Measurements from ENCODE around the gene ATP5F1E.
A peak's percentile ranks its signal among the peaks of the same experiment; 100 is the strongest.
"Not testable (repeated sequence)": the region's sequence is repeated elsewhere in the genome, so short reads cannot be mapped to it uniquely, and the experiment has no call there.

ATP5F1E gene

DNA sequence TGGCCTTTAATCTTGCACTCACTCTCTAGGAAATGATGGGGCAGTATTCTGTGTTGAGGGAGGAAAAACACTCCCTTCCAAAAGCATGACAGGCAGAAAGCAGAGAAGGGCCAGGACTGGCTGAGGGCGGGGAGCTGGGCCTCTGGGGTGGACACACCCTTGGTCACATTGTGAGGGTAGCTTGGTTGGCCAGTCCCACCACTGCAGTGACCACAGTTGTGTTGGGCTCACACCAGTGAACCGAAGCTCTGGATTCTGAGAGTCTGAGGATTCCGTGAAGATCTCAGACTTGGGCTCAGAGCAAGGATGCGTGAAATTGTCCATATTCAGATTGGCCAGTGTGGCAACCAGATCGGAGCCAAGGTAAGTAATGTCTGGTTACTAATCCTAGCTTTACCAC, 12.9 kb downstream of the ATP5F1E start, which contains the start of gene TUBB1:
TUBB1 (plus strand) TSS at position 213 of the 400 bp plus-strand sequence; CDS start at position 307, 94 bp downstream.
- no peak for DNase-seq (ENCODE audit: low read depth in 3 of 3)

DNA sequence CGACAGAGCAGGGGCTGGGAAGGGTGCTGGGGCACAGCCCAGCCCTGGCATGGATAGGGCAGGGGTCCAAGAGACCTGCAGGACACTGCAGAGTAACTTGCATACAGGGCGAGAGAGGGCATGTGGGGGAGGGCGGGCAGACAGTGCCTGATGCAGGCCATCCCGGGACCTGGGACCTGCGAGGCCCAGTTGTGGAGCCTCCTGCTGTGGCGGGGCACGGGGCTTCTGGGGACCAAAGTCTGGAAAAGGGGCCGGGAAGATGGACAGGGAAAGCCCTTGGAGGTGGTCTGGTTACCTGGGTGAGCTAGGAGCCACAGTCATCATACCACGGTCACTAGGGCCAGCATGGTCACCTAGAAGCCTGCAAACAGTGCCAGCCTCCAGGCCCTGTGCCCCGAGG, 13.3 kb downstream of the ATP5F1E start:
- DNase-seq (ENCODE audit: low read depth in 3 of 3): no peak

DNA sequence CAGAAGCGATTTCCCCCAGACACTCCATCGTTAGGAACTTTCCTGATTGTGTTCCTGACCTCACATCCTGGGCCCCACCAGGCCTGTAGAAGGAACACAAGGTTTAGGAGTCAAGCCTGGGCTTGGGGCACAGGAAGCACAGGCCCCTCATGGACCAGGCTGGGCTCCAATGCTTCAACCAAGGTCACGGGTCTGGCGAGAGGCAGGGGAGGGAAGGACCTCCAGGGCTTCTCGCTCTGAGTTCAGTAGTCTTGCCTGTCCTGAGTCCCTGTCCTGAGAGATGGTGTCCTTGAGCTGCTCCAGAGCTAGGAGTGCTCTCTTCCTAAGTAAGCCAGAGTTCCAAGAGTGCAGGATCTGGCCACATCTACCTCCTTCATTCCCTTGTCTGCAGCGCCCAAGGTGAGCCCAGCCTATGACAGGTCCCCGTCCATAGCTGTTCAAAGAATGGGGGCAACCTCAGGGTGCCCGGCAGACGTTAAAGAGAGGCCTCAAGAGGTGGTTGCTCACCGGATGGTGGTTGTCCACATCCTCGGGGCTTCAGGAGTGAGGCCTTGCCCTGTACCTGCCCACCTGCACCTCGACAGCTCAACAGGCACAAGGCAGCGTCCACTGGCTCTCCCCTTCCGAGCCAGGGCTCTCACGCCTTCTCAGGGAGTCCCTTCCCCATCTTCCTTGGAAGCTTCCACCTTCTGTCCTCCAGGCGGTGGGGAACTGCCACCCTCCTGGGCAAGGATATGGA, 14.5 kb downstream of the ATP5F1E start:
- DNase-seq (ENCODE audit: low read depth in 3 of 3): no peak

DNA sequence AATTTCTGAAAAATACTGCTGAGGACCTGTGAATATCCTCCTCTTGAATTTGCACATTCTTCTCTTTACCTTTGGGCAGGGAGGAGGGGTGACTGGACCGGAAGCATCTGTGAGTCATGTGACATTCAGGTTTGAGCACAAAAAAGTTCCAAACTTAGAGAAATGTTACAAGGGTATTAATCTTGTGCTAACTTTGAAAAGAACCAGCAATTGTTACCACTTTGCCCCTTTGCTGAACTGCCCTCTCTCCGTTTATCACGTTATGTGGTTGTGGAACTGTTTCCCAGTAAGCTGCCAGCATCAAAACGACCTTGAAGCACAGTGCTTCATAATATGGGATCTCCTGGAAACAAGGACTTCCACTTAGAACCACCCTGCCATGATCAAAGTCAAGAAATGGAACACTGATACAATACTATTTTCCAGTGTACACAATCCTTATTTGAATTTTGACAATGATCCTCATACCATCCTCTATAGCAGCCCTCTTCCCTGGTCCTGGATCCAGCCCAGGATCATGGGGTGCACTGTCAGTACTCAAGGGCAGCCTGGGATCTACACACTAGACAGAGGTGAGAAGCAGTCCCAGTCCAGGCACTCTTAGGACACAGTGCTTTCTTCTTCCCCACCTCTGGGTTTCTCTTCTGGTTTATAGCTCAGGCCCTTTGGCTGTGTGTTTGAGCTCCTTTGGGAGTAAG, 15.2 kb downstream of the ATP5F1E start:
- no peak for DNase-seq (ENCODE audit: low read depth in 3 of 3)

DNA sequence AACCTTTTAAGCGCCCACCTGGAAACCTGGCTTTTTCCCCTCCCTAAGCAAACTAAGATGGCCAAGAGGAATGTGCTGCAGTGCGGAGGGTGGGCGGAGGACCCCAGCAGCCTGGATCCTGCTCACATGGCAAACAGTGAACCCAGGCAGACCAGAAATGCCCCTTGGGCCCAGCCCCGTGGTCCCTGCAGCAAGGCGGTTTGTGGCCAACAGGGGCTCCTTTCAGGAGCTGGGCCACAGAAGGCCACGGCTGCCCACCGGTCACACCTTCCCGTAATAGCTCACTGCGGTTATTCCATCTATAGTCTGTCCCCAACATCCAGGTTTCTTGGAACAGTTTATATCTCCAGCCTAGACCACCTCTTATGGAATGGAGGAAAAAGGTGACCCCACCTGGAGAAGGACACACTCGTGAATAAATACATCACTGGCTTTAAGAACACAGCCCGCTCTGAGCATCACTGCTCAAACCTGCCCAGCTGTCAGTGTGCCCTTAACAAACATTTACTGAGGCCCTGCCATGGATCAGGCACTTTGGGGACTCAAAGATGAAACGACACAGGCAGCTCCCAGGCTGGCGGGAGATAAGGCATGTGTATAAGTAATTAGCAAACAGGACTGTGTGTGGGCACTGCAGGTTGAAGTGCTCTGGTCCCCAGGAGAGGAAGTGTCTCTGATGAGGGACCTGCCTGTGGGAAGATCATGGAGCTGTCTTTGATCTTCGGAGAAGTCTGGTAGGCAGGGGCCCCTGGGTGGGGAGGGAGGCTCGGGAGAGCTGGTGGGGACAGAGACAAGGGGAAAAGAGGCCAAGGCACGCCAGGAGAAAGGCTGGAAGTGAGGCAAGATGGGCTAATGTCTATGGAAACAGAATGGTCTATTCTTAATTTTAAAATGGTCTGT, 16.1 kb downstream of the ATP5F1E start:
- no peak for DNase-seq (ENCODE audit: low read depth in 3 of 3)

DNA sequence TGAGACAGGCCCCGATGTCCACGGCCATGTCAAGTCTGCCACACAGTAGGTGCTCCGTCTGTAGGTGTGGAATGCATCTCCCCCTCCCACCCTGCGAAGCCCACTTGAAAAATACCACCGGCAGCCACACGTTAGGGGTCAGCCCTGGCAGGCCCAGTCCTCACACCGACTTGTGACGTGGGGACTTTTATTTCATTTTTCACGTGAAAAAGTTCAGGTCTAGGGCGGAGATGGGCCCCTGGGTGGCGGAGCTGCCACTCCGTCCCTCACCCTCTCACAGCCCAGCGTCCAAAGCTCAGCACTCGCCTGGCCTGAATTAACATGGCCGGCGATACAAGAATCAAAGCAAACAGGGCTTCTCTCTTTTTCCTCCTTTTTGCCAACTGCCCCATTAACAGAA, 16.7 kb downstream of the ATP5F1E start:
- no peak for DNase-seq (ENCODE audit: low read depth in 3 of 3)

DNA sequence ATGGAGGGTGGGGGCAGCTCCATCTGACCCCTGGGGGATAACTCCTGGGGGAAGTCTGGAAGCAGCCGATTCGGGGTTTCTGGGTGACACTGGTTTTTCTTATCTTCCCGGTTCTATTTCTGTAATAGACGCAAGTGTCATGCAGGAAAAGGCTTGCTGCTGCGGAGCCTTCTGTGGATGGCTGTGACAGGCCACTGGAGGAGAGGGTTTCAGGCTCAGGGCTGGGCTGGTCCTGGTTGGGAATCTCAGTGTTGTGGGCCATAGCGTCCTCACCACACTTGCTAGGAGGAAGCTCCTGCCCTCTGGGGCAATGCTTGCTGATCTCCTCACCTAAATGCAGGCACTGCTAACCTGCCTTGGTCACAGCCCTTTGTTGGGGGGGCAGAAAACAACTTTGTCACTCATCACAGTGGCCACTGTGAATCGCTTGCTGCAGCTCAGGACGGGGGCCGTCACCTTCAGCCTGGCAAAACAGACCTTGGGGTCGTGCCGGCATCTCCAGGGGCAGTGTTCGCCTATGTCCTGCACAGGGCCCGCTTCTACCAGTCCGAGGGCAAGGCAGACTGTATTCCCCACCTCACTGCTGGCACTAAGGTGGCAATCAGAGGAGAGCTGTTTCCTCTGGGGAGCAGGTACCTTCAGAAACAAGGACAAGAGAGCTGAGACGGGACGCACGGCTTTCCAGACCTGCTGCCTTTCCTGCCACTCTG, 17.3 kb downstream of the ATP5F1E start:
- DNase-seq (ENCODE audit: low read depth in 3 of 3): no peak

DNA sequence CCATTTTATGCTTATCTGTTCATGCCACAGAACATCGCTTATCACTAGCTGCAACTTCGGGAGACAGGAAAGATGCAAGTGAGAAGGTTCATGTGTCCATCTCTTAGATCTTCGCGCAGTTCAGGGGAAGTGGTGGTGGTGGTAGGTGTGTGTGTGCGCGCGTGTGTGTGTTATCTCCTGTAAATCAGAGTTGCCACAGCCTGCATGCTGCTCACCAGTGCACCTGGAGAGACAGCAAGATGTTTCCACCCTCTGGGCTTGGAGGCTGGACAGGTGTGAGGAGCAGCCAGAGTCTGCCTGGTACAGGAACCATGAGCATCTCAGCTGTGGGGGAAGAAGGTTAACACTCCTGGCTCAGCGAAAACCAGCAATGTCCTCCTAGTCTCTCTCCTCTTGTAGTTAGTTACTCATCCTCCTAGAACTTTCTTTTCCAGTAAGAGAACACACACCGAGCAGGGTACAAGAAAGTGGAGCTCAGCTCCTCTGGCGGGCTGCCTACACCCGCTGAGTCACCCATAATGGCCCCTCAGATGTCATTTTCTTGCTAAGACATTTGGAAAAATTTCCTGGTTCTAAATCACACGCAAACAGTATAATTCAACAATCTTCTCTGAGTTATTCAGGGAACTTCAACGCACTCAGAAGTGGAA, 18.1 kb downstream of the ATP5F1E start:
- DNase-seq (ENCODE audit: low read depth in 3 of 3): no peak

DNA sequence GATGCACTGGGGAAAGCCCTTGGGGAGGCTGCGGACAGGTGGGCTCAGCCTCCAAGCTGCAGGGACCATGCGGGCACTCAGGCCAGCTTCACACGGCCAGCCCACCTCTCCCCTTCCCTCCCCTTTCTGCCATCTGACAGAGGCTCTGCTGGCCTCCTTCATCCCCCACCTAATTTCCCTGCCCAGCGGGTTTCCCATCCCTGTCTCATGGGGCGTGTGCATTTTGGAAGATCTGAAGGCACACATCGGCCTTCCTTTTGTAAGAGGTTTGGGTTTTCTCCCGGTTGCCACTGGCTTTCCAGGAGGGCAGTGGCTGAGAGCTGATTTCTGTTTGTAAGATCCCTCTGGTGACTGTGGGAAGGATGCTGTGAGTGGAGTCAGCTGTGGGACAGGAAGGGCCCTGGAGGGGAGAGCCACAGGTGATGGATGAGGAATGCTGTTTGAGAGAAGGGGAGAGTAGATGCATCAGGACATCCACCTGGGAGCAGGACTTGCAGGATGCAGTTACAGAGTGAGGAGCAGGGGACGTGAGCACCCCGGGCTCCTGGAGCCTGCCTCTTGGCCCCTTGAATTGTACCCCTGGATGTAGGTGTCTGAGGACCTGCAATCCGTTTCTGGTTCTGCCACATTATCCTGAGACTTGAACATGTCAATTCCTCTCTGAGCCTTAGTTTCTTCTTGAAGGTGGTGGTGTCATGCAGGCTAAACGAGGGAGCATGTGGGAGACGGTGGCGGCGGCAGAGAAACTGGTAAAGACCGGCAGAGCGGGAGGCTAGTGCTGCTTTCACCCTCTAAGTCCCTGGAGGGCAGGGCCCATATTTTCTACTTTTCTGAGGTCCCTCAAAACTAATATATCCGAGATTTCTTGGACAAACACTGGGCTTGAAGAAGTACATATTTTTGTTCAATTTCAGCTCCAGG, 18.8 kb downstream of the ATP5F1E start:
- no peak for DNase-seq (ENCODE audit: low read depth in 3 of 3)

DNA sequence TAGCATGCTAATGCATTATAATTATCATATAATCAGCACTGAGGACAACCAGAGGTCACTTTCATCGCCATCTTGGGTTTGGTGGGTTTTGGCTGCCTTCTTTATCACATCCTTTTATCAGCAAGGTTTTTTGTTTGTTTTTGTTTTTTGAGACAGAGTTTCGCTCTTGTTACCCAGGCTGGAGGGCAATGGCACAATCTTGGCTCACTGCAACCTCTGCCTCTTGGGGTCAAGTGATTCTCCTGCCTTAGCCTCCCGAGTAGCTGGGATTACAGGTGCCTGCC, 20.3 kb downstream of the ATP5F1E start:
- DNase-seq (ENCODE audit: low read depth in 3 of 3): not testable (repeated sequence)

DNA sequence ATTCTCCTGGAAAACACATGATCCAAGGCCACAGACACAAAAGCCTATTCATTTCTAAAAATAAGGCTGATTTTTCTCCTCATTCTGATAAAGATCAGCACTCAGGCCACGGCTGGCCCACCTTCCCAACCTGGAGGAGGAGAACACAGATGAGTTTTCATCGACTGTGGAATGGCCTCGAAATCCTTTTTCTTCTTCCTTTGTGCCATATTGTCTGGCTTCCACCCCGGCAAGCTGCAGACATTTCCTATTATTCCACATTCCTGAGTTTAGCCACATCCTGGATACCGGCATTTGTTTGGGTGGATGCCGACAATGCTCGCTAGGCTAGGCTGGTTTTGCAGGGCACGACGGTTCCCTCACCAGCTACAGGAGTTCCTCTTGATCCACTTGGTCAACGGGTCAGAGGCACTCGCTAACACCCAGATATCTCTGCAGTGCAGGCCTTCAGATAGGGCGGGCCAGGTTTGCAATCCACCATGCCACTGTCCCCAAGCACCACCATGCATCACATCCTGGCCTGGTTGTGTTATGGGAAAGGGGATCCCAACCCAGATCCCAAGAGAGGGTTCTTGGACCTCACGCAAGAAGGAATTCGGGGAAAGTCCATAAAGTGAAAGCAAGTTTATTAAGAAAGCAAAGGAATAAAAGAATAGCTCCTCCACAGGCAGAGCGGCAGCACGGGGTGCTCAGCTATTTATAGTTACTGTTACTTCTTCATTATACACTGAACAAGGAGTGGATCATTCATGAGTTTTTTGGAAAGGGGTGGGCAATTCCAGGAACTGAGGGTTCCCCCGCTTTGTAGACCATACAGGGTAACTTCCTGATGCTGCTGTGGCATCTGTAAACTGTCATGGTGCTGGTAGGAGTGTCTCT, 20.9 kb downstream of the ATP5F1E start:
- DNase-seq (ENCODE audit: low read depth in 3 of 3): no peak

DNA sequence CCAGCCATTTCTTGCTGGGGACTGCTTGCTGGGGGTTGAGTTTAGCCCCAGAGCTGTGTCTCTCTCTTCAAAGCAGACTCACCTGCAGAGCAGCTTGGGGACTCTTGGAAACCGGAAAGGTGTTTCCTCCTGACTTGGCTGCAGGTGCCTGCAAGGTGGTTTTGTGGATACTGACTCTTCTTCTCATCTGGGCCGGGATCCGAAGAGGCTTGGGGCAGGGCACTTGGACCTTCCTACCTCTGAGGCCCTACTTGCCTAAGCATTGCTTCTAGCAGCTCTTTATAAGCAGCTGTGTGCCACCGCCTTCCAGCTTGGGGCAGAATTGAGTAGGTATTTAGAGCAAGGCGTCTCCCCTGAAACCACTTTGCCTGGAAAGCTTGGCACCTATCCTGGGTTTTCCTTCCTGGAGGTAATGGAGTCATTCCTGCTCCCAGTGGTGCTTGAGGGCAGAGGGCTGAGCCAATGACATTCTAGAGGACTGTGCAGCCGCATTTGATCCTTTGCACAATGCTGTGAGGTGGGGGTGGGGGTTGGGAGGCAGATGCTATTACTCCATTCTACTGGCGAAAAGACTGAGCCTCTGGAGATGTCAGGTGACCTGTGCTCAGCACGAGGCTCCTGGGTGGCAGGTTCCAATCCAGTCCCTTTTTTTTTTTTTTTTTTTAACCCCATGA, 21.7 kb downstream of the ATP5F1E start:
- DNase-seq (ENCODE audit: low read depth in 3 of 3): no peak

DNA sequence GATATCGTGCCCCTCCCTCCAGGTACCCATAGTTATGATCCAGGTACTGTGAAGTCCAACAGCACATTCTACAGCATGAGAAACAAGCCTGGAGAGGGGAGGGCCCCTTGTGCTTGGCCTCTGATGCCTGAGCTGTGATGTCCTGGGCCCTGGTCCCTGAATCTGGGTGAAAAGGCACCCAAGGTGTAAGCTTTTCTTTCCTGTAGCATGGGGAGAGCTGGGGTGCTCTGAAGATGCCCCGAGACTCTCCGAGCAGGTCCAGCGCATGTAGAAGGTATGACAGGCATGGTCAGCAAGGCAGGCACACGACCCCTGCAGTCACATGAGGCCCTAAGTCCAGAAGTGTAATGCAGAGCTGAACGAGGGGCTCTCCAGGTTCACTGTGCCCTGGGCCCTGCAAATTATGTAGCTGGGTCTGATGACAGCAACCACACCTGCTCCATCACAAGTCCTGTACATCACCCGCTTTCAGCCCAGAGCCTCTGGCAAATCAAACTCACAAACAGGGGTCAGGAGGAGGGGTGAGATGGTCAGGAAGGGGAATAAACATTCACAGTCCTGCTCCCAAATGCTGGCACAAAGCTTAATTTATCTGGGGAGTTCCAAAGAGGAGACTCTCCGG, 23.3 kb downstream of the ATP5F1E start:
- DNase-seq (ENCODE audit: low read depth in 3 of 3): no peak

DNA sequence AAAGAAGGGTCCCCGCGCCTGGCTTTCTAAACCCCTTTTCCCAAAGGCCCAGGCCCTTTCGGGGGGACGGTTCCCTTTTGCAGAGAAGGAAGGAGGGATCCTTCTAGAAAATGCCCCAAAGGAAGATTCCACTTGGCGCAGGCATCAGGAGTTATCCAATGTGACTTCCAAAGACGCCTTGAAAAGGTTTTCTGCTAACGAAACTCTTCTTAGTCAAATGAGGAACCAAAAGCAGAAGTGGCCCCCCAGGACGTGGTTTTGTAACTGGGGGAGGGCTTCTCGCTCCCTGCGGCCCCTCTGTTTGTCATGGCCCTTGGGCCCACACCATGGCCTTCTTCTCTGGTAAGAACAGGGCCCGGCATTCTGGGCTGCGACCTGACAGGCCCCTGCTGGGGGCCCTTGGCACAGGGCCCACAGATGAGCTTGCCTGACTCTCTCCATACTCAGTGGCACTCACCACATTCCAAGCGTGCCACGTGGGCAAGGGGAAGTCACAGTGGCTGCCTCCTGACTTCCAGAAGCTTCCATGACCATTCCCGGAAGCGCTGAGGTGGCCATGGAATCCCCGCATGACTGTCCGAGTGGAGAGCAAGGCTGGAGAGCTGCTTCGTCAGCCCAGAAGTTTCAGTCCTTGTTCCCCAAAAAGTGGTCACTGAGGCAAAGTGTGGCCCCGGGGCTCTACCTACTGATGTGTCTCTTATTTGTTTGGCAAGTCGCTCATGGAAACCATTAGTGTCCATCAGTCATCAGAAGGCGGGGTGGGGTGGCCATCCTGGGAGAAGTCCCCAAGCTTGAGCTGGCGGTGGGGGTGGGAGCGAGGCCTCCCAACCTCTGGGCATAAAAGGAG, 24.2 kb downstream of the ATP5F1E start:
- no peak for DNase-seq (ENCODE audit: low read depth in 3 of 3)

DNA sequence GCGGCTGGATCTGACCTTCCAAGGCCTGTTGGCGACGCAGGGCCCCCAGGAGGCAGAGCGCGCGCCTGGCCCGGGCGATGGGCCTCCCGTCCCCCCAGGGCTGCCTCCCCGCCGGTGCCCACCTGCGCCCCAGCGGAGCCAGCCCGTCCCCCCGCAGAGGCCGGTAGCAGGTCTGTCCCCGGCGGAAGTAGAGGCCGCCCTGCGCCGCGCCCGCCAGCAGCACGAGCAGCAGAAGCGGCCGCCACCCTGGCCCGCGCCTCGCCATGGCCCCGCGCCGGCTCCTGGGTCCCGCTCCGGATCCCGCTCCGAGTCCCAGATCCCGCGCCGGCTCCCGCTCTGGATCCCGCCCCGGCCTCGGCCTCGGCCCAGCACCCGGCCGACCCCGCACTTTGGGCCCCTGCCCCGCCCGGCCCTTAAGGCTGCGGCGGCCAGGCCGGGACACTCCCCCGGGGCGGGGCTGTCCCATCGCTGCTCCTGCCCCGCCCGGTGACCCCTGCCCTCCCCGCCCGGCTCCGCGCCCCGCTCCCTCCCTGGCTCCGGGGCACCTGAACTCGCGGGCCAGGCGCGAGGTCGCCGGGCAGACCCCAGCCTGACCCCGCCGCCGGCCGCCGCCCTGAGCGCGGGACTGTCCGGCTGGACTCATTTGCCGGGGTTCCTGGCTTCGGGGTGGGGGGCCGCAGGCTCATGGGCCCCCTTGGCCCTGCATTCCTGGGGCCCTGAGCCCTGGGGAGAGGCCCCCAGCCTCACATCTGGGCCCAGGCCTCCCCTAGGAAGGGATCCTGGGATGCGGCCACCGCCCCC, 25.1 kb downstream of the ATP5F1E start, which contains the start of gene CTSZ:
CTSZ (minus strand) TSS at position 391 of the 801 bp plus-strand sequence; CDS start at position 265, 126 bp downstream.
- peak in 1 of 3 donors; percentile 52 for DNase-seq (ENCODE audit: low read depth in 3 of 3)

DNA sequence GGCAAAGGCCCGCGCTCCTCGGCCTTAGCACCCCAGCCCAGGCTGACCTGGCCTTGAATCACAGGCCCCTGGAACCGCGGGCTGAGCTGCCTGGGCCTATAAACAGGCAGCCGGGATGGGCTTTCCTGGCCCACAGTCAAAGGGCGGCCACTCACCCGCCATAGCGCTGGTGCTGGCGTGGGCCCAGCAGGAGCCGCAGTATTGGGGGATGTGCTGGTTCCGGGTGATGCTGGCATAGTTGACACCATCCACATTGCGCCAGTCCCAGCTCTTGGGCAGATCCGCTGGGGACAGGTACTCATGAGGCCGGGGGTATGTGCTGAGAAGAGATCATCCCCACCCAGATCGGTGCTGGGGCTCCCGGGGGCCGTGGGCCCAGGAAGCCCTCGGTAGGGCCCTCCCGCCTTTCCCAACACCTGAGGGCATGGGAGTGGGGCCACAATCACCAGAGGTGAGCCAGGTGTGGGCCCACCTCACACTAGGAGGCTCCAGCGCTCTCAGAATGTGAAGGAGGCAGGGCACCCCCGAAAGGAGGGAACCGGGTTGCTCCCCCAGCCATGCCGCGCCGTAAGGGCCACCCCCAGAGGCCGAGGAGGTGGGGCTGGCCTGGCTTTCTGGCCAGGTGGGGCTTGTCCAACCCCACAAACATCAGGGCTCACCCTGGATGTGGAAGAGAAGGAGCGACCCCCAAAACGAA, 25.8 kb downstream of the ATP5F1E start:
- no peak for DNase-seq (ENCODE audit: low read depth in 3 of 3)

Measured in stimulated activated CD4-positive, alpha-beta T cell treated with anti-CD3 and anti-CD28 coated beads, TNF-alpha, amount 100 ng/mL, for 48 hours (primary cell).